ES-I3 (cell line): ENCODE results near the gene PAX1.
A peak's percentile ranks its signal among the peaks of the same experiment; 100 is the strongest.

Experiments
- H3K36me3 ChIP-seq: 2 replicates; pipeline ENCODE4 v1.6.1; 2013; ENCODE audit warnings: mild to moderate bottlenecking, low read length, control low read depth, moderate library complexity; ENCODE audit not compliant: insufficient read depth
- H3K4me1 ChIP-seq: 2 replicates; pipeline ENCODE4 v1.6.1; 2013; ENCODE audit warnings: mild to moderate bottlenecking, control low read depth, low read length; ENCODE audit not compliant: insufficient read depth
- H3K9ac ChIP-seq: 2 replicates; pipeline ENCODE4 v1.6.1; 2013; ENCODE audit warnings: low read depth, mild to moderate bottlenecking, low read length, moderate library complexity
- H3K9me3 ChIP-seq: 2 replicates; pipeline ENCODE4 v1.6.1; 2013; ENCODE audit warnings: mild to moderate bottlenecking, low read length, moderate library complexity; ENCODE audit not compliant: control insufficient read depth, insufficient read depth

PAX1 gene

GRCh38 chr20:21708738-21709534 is 3.5 kb downstream of the PAX1 start:
- no peak overlapping the region for H3K9ac ChIP-seq
- H3K9me3 ChIP-seq, result no peaks in the 10 kb centered on the region
- no peaks in the 10 kb centered on the region for H3K36me3 ChIP-seq
- H3K4me1 ChIP-seq, result peaks cover 9% of the 10 kb centered on the region

GRCh38 chr20:21709535-21709904 is 4.1 kb downstream of the PAX1 start:
- Histone ChIP-seq H3K9me3 (no peaks in the 10 kb centered on the region), H3K36me3 (no peaks in the 10 kb centered on the region)

DNA sequence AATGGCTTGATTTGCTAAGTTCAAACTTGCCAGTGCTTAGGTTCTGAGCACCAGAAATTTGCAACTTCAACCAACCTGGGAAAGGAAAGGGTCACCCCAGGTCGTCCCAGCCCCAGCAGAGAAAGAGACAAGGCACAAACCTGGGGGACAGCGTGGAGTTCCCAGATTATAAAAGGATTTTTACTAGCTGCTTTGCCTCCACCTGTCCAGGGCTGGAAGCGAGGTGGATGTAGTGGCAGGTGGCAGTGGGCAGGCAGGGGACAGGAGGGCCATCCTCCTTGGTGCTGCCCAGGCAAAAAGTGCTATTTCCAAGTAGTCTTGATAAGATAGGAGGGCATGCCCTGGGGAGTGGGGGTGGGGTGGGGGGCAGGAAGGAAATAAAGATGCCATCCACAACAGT is 4.9 kb downstream of the PAX1 start:
- no peak overlapping the region for H3K9ac ChIP-seq
- no peaks in the 10 kb centered on the region for H3K9me3 ChIP-seq
- peaks cover 10% of the 10 kb centered on the region for H3K4me1 ChIP-seq
- no peaks in the 10 kb centered on the region for H3K36me3 ChIP-seq

More at GRCh38 chr20:21709535-21709904, 4.1 kb downstream of the PAX1 start:
- H3K9ac ChIP-seq, result no peak overlapping the region
- peaks cover 9% of the 10 kb centered on the region for H3K4me1 ChIP-seq

GRCh38 chr20:21710863-21711431 is 5.5 kb downstream of the PAX1 start:
- Histone ChIP-seq H3K9me3 (no peaks in the 10 kb centered on the region), H3K4me1 (peaks cover 15% of the 10 kb centered on the region), H3K36me3 (no peaks in the 10 kb centered on the region), H3K9ac (no peak overlapping the region)

GRCh38 chr20:21712443-21713059 is 7.1 kb downstream of the PAX1 start:
- no peaks in the 10 kb centered on the region for H3K36me3 ChIP-seq
- peaks cover 18% of the 10 kb centered on the region for H3K4me1 ChIP-seq
- no peaks in the 10 kb centered on the region for H3K9me3 ChIP-seq
- no peak overlapping the region for H3K9ac ChIP-seq

- no peaks in the 10 kb centered on the region for H3K36me3 ChIP-seq
- H3K4me1 ChIP-seq, result peaks cover 13% of the 10 kb centered on the region
- peak overlapping the region; percentile 24; the same call in 1 of the 2 replicates for H3K9ac ChIP-seq
- H3K9me3 ChIP-seq, result no peaks in the 10 kb centered on the region
These were observed 8.0 kb downstream of the PAX1 start for GRCh38 chr20:21713470-21713869.

DNA sequence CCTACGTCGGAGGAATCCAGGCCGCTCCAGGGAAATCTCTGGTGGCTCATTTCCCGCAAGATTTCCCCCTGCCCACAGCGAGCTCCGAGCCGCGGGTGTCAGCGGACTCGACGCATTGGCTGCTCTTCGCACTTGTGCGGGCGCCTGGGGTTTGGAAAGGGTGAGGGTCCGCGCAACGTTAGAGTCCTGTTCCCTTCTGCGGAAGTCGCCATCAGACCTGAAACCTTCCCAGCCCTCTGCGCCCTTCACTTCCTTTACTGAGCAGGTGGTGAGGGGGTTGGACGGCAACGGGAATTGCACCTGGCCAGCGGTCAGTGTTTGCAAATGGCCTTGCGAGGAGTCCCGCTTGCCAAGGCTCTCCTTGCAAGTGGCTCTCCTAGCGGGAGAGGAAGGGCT is 8.4 kb downstream of the PAX1 start:
- Histone ChIP-seq H3K9ac (peak overlapping the region; percentile 24; the same call in 1 of the 2 replicates), H3K4me1 (peaks cover 9% of the 10 kb centered on the region; the same call in 1 of the 2 replicates), H3K36me3 (no peaks in the 10 kb centered on the region), H3K9me3 (no peaks in the 10 kb centered on the region)

- Histone ChIP-seq H3K9ac (peak overlapping the region; percentile 24; the same call in 1 of the 2 replicates), H3K36me3 (no peaks in the 10 kb centered on the region), H3K9me3 (no peaks in the 10 kb centered on the region), H3K4me1 (peaks cover 9% of the 10 kb centered on the region; the same call in 1 of the 2 replicates)
These were observed 9.1 kb downstream of the PAX1 start for GRCh38 chr20:21714297-21715192.

DNA sequence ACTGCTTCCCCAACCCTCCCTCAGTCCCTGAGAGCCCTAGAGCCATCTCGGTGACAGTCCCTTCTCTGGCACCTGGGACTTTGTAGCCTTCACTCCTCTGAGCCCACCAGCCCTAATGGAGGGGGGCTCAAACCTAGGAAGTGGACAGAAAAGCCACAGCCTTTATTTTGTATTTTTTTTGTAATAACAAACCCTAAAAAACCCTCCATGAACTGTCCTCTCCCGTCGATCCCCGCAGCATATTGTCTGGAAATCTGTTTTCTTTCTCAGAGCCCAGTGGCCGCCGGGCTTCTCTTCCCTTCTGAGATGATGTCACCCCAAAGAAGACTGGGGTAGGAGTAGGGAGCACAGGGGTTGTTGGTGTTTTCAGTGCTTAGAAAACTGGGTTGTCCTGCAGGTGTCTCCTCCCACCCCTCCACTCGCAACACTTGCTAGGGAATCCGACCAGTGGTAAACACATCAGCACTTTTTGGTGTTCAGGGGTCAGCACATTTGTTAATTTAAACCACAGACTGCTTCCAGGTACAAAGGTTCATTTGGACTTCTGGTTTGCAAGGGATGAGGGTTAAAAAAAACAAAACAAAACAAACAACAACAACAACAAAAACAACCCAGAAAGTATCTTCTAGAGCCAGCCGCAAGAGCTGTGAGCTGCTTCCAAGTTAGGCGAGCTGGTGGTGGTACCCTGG is 9.9 kb downstream of the PAX1 start:
- H3K9ac ChIP-seq, result peak overlapping the region; percentile 24; the same call in 1 of the 2 replicates
- H3K36me3 ChIP-seq, result no peaks in the 10 kb centered on the region
- H3K4me1 ChIP-seq, result peaks cover 9% of the 10 kb centered on the region; the same call in 1 of the 2 replicates
- H3K9me3 ChIP-seq, result no peaks in the 10 kb centered on the region

DNA sequence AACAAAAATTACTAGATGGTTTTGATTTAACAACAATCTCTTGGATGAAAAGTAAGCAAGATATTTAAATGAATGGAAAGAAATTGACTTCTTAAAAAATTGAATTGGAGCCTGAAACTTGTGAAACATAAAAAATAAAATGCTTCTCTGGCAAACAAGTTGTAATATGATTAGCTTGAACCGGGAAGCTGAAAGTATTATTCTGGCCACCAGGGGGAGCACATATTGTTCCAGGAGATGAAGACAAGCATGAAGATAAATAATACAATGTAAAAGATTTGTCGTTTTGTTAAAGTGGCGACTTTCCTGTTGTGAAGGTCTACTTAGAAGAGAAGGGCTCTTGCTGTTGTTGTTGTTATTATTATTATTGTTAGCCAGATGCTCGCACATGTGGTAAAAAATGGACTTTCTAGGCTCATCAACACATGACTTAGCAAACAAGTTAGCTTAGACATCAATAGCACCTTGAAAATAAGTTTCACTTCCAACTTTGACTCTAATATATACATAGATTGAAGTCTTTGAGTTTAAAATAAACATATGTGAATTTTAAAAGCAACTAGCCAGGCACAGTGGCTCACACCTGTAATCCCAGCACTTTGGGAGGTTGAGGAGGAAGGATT is 14.2 kb downstream of the PAX1 start:
- Histone ChIP-seq H3K36me3 (no peaks in the 10 kb centered on the region), H3K9ac (no peak overlapping the region), H3K9me3 (no peaks in the 10 kb centered on the region), H3K4me1 (peaks cover 9% of the 10 kb centered on the region; the same call in 1 of the 2 replicates)

GRCh38 chr20:21725892-21726291 is 20.4 kb downstream of the PAX1 start:
- no peaks in the 10 kb centered on the region for H3K36me3 ChIP-seq
- H3K9ac ChIP-seq, result no peak overlapping the region
- no peaks in the 10 kb centered on the region for H3K9me3 ChIP-seq
- H3K4me1 ChIP-seq, result no peaks in the 10 kb centered on the region

GRCh38 chr20:21729316-21729715 is 23.9 kb downstream of the PAX1 start:
- Histone ChIP-seq H3K36me3 (no peaks in the 10 kb centered on the region), H3K9me3 (no peaks in the 10 kb centered on the region), H3K9ac (no peak overlapping the region), H3K4me1 (no peaks in the 10 kb centered on the region)

DNA sequence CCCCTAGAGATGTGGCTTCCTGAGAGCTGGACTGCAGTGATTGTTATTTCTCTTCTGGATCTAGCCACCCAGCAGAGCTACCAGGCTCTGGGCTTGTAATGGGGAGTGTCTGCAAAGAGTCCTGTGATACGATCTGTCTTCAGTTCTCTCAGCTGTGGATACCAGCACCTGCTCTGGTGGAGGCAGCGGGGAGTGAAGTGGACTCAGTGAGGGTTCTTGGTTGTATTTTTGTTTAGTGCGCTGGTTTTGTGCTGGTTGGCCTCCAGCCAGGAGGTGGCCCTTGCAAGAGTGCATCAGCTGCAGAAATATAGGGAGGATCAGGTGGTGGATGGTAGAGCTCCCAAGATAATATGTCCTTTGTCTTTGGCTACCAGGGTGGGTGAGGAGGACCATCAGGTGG is 33.7 kb downstream of the PAX1 start:
- Histone ChIP-seq H3K36me3 (no peaks in the 10 kb centered on the region), H3K4me1 (no peaks in the 10 kb centered on the region), H3K9me3 (no peaks in the 10 kb centered on the region), H3K9ac (no peak overlapping the region)
